HPDE6-E6E7 (cell line): ENCODE measurements around the gene MLXIP.

Source experiments
- DNase-seq: peaks from one replicate; pipeline ENCODE4 v3.0.0; 2011; ENCODE audit warnings: missing footprints; ENCODE audit errors: extremely low spot score

Gene MLXIP

DNA sequence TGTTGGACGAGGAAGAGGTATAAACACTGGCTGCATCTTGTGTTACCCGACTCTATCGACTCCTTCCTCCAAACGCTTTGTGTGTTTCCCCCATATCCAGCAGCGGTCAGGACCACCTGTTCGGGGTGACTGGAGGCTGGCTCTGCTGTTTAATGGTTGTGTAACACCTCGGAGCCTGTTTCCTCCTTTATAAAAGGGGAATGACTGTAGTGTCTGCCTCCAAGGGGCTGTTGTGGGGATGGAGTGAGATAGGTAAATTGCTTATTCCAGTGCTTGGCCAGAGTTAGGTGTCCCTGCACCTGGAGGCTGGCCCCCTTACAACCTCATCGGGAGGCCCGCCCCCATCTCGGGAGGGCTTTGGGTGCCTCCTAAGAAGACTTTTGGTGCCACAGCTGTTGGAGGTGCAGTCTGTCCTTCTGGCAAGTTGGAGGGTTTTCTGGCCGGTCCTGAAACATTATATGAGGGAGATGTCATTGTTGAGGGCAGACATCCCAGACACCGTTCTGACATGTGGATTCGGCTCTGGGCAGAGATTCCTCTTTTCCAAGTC, 1.1 kb downstream of the MLXIP start:
- DNase-seq: no peak

DNA sequence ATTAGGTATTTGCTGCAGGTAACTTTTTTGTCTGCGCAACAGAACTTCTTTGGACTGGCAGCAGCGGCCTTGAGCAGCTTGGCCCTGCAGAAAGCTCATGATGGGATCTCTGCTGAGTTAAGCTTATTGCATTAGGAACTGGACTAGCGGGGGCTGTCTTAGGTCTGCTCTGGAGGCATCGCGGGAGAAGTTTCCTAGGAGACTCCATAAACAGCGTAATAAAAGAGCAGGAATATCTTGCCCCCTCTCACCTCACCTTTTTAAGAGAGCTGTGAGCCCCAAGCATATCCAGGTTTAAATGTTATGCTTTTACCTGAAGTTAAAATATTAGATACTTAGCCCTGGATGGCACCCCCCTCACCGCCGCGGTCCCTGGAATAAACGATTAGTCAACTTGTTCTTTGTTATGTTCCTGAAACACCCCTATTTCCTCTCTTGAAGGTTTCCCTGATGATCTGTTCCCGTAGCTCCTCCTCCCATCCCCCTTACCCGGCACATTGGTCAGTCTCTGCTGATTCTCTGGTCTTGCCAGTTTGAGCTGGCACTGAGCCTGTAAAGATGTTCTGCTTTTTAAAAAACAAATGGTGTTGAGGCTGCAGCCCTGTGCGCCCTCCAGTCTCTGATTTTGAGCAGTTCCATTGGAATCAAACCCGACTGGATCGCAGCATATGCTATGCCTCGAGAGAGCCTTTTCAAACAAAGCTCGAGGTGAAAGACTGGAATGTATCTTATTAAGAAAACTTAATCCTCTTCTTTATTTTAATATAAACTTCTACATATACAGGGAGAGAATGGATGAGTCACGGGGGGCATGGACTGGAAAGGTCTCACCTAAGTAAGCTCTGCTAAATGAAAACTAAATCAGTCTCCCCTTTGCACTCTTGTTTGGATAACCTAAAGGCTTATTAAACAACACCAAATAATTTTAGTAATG, 1.9 kb downstream of the MLXIP start:
- peak; percentile 85 for DNase-seq

DNA sequence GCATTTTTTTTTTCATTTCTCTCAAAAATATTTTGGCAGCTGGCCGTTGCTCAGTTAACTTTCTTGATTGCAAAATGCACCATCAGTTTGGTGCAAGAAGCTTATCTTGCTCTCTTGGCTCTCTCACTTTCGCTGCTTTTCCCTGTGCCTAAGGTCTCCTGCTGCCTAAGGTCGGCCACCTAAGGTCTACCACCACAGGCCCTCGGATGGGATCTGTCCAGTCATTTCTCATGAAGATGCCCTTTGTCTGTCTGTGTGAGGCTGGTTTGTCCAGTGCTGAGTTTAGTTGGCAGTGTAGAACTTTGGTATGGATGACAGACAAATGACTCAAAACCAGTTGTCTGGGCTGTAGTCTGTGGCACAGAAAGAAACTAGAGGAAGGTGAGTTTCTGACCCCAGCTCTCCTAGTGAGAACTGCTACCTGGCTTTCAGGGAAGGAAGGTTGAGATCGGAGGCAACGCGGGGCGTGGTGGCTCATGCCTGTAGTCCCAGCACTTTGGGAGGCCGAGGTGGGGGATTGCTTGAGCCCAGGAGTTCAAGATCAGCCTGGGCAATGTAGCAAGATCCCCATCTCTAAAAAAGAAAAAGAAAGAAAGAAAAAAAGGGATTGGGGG, 2.6 kb downstream of the MLXIP start:
- DNase-seq: no peak

DNA sequence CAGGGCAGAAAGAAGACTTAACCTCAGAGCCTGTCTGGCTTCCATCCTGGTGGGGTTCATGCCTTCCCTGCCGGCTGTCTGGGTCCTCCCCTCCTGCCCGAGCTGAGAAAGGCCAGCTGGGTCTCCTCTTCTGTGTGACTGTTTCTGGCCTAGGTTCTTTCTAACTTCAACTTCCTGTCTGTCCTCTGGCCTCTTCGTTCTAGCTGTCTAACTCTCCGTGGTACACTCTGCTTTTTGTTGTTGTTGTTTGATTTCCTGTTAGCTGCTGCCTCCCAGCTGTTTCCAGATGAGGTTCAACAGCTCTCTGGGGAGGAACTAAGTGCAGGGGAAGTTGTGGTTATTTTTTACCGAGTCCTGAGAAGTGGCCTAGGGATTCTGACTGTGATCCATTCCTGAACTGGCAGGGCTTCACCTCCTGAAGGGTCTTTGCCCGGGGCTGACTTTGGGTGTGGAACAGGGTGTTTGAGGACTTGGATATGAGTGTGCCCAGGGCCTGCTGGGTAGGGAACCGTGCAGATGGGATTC, 3.2 kb downstream of the MLXIP start:
- DNase-seq: no peak

DNA sequence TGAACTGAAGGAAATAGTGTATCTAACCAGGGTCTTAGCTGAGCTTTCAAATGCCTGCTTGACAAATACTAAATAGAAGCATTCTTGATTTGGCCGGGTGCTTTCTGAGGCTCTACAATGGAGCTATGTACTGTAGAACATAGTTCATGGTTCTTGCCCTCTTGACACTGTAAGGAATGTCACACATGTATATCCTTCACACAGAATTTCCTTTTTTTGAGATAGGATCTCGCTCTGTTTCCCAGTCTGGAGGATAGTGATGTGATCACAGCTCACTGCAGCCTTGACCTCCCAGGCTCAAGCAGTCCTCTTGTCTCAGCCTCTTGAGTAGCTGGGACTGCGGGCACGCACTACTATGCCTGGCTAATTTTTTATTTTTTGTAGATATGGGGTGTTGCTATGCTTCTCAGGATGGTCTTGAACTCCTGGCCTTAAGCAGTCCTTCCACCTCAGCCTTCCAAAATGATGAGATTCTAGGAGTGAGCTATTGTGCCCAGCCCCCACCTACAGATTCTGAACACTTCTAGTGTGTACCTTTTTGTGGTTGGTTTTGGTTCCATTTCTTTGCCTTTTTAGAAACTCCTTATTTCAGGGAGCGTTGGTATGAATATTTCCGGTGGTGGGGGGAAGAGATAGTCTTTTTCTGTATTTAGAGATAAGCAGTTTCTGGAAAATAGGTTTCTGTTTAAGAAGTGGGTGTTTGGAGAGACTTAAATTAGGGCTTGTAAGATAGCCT, 4.2 kb downstream of the MLXIP start:
- no peak for DNase-seq

DNA sequence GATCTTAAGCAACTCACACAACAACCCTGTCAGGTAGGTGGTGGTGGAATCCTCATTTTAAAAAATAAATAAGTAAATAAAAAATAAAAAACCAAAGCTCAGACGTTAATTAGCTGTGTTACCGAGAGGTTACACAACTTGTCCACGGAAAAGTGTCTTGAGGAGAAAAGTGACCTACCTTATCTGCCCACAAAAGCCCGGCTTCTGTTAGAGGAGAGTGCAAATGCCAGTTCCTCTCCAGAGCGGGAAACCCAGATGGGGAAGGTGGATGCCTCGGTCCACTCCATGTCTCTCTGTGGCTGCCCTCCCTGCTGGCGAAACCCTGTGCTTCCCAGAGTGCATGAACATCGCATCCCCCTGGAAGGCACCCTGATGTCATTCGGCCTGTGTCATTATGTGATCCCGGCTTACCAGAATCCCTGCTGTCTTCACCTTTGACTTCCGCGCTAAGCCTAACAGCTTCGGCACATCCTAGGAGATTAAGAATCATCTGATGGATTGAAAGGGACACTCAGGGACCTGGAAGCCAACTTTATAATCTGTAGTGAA, 6.4 kb downstream of the MLXIP start:
- DNase-seq: no peak

DNA sequence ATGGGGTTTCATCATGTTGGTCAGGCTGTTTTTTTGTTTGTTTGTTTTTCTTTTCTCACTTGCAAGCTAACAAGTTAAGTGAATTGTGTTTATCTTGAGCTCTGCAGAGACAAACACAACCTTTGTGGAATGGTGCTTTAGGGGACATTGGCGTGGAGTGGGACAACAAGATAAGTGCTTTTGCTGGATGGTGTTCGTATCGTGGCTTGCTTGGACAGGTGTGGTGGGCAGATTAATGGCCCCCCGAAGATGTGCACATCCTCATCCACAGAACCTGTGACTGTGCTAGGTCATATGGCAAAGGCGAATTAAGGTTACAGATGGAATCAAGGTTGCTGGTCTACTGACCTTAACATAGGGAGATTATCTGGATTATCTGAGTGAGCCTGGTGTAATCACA, 7.0 kb downstream of the MLXIP start:
- DNase-seq: no peak

DNA sequence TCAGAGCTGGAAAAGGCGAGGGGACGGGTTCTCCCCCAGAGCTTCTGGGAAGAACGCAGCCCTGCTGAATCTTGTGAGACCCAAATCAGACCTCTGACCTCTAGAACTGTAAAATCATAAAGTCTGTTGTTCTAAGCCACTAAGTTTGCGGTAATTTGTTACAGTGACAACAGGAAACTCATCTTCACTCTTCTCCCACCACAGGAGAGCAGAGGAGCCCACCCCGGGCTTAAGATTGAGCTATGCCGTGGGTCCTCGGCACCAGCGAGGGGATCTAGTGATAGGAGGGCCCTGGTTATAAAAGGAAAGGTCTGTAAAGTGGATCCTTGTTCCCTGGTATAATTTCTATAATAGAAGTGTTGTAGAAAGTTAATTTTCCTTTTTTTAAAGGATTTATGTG, 7.6 kb downstream of the MLXIP start:
- no peak for DNase-seq

DNA sequence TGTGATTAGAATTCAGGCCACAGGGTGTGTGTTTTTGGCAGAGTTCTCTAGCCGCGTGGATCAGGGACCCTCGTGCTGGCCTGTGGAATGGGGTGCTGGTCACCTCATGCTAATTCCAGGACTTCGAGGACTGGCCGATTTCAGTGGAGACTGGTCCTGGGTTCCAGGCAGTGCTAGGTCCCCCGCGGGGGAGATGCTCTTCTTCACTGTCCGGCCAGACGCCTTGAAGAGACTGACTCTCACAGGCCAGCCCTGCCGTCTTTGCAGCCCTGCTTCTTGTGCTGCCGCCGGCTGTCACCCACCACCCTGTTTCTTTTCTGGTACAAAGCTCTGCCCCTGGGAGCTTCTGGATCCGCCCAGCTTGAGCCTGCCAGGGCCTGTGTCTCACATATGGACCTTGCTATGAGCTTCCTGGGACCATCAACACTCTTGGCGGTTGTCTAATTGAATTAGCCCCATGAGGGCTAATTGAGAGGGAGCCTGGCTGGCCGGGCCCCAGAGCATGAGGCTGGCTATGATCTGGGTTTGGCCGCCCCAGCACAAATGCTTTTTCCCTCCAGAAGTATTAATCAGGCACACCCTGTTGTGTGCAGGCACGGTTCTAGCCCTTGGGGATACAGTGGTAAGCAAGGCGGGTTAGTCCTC, 8.2 kb downstream of the MLXIP start:
- DNase-seq: no peak

DNA sequence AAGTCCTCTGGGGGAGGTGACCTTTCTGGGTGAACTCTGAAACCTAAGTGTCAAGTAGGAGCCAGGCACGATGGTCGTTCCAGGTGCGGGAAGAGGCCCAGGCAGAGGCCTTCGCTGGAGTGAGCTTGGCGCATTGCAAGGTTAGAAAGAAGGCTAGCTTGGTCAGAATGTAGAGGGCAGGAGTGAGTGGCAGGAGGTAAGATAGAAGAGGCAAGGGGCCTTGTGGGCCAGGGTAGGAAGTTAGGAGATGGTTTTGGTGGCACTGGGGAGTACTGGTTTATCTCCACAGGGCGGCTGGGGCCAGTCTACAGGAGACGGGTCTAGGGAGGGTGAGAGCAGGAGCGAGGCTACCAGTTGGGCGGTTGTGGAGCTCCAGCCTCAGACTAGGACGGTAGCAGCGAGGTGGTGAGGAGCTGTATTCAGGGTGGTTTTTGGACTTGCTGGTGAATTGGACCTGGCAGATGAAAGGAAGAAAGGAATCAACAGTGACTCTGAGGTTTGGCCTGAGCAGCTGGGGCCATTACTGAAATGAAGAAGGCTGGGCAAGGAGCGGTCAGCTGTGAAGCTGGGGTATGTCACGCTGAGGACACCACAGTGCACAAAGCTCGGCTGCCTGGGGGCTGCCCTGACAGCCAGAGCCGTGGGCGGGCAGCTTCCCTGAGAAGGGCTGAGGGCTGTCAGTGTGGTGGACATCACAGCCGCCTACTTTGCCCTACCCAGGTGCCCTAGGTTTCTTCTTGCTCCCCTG, 9.0 kb downstream of the MLXIP start:
- no peak for DNase-seq

DNA sequence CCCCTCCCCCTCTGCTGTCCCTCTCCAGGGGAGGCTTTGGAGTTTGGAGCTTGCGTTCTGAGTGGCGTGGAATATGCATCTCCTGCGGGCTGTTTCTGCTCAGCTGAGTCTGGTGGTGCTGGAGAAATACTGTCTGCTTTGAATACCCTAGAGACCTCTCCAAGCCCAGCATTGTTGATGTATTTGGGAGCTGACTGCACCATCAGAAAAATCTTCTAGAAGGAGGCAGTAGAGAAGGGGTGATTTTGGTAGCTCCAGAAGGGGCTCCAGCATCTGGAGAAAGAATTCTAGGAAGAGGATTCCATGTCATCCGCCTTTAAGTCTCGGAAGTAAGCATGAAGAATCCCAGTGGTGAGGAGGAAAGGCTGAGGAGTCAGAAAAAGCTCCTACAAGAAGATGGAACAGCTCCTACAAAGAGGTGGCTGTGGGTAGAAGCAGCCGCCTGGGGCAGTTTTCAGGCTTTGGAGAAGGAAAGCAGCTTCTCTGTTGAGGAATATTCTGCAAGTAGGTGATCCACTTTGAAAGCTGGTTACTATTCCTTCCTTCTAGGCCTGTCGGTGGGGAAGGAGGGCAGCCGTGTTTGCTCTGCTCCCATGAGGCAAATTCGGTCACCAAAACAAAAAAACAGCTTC, 9.7 kb downstream of the MLXIP start:
- DNase-seq: no peak

DNA sequence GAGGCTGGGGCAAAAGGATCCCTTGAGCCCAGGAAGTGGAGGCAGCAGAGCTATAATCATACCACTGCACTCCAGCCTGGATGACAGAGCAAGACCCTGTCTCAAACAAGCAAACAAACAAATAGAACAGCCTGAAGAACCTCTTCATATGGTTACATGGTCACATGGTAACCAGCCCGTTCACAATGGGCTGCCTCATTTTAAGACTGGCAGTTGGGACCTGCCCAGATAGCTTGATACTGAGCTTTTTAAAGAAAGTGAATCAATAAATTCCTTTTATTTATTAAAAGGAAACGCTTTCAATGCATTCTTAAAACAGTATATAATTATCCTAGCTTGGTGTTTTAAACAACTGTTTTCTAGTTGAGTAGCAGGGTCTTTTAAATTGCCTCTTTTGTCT, 10.5 kb downstream of the MLXIP start:
- DNase-seq: no peak

DNA sequence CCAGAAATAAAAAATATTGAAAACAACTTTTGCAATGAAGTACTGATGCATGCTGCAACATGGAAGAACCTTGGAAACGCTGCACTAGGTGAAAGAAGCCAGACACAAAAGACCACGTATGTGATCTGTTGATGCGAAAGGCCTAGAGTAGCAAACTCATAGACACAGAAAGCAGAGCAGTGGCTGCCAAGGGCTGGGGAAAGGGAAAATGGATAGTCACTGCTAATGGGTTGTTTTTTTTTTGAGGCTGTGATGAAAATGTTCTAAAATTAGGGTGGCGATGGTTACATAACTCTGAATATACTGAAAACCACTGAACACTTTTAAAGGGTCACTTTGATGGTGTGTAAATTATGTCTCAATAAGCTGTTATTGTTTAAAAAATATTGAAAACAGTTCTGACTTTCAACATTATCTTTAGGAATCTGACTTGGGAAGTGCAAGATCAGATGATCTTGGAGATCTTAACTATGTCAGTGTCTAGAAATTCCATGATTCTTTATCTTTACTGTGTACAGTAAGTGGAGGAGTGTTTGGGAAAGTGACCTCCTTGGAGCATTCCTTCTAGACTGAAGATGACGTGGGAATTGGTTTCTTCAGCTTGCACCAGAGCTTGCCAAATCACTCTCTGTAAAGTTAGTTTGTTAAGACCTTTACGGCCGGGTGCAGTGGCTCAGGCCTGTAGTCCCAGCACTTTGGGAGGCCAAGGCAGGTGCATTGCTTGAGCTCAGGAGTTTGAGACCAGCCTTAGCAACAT, 12.4 kb downstream of the MLXIP start:
- no peak for DNase-seq

DNA sequence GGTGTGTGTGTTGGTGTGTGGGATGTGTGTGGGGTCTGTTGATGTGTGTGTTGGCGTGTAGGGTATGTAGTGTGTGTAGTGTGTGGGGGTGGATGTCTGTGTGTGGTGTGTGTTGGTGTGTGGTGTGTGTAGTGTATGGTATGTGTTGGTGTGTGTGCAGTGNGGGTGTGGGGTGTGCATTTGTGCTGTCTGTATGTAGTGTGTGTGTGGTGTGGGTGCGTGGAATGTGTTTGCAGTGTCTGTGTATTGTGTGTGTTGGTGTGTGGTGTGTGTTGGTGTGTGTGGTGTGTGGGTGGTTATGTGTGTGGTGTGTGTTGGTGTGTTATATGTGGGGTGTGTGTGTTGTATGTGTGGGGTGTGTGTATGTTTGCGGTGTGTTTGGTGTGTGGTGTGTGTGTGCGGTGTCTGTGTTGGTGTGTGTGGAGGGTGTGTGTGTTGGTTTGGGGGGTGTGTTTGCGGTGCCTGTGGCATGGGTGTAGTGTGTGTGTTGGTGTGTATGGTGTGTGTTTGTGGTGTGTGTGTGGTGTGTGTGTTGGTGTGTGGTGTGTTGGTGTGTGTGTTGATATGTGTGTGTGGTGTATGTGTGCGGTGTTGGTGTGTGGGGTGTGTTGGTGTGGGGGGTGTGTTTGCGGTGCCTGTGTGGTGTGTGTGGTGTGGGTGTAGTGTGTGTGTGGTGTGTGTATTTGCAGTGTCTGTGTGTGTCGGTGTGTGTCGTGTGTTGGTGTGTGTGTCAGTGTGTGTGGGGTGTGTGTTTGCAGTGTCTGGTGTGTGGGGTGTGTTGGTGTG, 14.7 kb downstream of the MLXIP start:
- no peak for DNase-seq

DNA sequence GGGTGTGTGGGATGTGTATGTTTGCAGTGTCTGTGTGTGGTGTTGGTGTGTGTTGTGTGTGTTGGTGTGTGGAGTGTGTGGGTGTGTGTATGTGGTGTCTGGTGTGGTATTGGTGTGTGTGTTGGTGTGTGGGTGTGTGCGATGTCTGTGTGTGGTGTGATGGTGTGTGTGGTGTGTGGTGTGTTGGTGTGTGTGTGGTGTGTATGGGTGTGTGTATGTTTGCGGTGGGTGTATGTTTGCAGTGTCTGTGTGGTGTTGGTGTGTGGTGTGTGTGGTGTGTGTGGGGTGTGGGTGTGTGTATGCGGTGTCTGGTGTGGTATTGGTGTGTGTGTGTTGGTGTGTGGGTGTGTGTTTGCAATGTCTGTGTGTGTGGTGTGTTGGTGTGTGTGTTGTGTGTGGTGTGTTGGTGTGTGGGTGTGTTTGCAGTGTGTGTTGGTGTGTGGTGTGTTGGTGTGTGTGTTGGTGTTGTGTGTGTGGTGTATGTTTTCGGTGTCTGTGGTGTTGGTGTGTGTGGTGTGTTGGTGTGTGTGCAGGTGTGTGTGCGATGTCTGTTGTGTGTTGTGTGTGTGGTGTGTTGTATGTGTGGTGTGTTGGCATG, 15.7 kb downstream of the MLXIP start:
- DNase-seq: no peak

DNA sequence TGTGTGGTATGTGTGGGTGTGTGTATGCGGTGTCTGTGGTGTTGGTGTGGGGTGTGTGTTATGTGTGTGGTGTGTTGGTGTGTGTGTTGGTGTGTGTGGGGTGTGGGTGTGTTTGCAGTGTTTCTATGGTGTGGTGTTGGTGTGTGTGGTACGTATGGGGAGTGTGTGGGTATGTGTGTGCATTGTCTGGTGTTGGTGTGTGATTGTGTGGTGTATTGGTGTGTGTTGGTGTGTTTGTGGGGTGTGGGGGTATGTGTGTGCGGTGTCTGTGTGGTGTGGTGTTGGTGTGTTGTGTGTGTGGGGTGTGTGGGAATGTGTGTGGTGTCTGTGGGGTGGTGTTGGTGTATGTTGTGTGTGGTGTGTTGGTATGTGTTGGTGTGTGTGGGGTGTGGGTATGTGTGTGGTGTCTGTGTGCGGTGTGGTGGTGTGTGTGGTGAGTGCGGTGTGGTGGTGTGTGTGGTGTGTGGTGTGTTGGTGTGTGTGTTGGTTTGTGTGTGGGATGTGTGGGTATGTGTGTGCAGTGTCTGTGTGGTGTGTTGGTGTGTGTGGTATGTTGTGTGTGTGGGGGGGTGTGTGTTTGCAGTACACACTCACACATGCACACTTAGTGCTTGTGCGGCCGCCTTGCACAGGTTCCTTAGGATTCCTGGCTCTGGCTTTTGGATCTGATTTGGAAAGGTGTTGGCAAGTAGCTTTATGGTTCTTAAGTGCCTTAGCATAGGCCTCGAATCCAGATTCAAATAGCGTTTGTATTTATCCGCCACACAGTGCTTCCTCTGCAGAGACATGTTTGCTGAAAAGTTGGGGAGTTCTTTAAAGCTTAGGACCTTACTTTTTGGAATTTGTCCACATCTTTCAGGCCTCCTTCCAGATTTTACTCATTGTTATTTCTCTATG, 16.4 kb downstream of the MLXIP start:
- DNase-seq: no peak

DNA sequence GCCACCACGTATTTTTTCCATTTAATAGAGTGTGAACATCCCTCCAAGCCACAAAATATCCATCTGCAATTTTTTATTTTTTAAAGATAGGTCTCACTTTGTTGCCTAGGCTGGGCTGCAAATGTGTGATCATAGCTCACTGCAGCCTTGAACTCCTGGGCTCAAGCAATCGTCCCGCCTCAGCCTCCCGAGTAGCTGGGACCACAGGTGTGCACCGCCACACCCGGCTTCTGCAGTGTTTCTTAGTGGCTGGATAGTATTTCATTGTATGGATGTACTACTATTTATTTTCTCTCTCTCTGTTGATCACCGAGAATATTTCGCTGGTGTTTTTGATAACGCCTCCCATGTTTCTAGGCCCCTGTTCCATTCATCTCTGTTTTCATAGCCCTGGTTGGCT, 17.5 kb downstream of the MLXIP start:
- no peak for DNase-seq
